Measurements from ENCODE around the gene SUPT3H.

DNA sequence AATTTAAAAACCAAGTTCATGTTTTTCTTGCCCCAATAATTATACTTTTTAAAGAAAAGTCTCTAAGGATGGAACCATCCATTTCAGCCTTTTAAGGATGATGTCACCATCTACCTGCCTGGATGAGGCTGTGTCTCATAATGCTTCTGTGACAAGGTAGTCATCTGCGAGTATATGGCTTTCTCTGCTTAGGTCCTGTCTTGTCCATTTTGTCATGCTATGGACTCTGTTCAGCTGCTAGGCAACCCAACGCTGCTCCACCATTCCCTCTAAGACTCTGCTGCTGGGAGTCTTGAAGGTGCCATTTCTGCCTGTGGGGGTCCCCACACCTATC, 509.4 kb downstream of the SUPT3H start:
- TF ChIP-seq POLR2A (IDR thresholded peaks at IDR 0.05): no peak
- TF ChIP-seq, protein P1, sequence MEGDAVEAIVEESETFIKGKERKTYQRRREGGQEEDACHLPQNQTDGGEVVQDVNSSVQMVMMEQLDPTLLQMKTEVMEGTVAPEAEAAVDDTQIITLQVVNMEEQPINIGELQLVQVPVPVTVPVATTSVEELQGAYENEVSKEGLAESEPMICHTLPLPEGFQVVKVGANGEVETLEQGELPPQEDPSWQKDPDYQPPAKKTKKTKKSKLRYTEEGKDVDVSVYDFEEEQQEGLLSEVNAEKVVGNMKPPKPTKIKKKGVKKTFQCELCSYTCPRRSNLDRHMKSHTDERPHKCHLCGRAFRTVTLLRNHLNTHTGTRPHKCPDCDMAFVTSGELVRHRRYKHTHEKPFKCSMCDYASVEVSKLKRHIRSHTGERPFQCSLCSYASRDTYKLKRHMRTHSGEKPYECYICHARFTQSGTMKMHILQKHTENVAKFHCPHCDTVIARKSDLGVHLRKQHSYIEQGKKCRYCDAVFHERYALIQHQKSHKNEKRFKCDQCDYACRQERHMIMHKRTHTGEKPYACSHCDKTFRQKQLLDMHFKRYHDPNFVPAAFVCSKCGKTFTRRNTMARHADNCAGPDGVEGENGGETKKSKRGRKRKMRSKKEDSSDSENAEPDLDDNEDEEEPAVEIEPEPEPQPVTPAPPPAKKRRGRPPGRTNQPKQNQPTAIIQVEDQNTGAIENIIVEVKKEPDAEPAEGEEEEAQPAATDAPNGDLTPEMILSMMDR (IDR thresholded peaks at IDR 0.05): no peak

Measured in lower leg skin (tissue), 3 donors.